Loucy (cell line): ENCODE data around the gene TF.

Source experiments
- H2AFZ ChIP-seq: fragments of 200-600 bp; sonication (generic); 2 replicates; pipeline ENCODE4 v1.6.0; 2016; ENCODE audit warnings: antibody characterized with exemption, mild to moderate bottlenecking, low read length, moderate library complexity
- H3F3A ChIP-seq: fragments of 200-600 bp; 2 replicates; pipeline ENCODE4 v1.6.0; 2016; ENCODE audit warnings: antibody characterized with exemption, low read depth, mild to moderate bottlenecking
- H3K27me3 ChIP-seq: fragments of 200-600 bp; sonication (generic); 2 replicates; pipeline ENCODE4 v1.6.1; 2014; ENCODE audit warnings: low read length, mild to moderate bottlenecking; ENCODE audit not compliant: insufficient read depth, poor library complexity, severe bottlenecking
- H3K36me3 ChIP-seq: fragments of 200-600 bp; sonication (generic); 2 replicates; pipeline ENCODE4 v1.6.1; 2016; ENCODE audit warnings: low read length; ENCODE audit not compliant: insufficient read depth
- H3K4me1 ChIP-seq: fragments of 200-600 bp; sonication (generic); 2 replicates; pipeline ENCODE4 v1.5.1; 2014; ENCODE audit warnings: low read length, mild to moderate bottlenecking; ENCODE audit not compliant: insufficient read depth, poor library complexity, severe bottlenecking
- H3K4me2 ChIP-seq: fragments of 200-600 bp; sonication (generic); 2 replicates; pipeline ENCODE4 v1.6.0; 2014; ENCODE audit warnings: antibody characterized with exemption, low read length, low read depth, mild to moderate bottlenecking; ENCODE audit not compliant: poor library complexity, severe bottlenecking
- H3K4me3 ChIP-seq: fragments of 200-600 bp; sonication (generic); 2 replicates; pipeline ENCODE4 v1.5.1; 2014; ENCODE audit warnings: low read length, mild to moderate bottlenecking, mixed read lengths; ENCODE audit not compliant: poor library complexity, severe bottlenecking
- H3K79me2 ChIP-seq: fragments of 200-600 bp; sonication (generic); 2 replicates; pipeline ENCODE4 v1.6.1; 2014; ENCODE audit warnings: low read length; ENCODE audit not compliant: insufficient read depth
- H3K9ac ChIP-seq: fragments of 200-600 bp; sonication (generic); 2 replicates; pipeline ENCODE4 v1.6.0; 2014; ENCODE audit warnings: mild to moderate bottlenecking, low read depth, low read length, moderate library complexity; ENCODE audit not compliant: poor library complexity, severe bottlenecking
- H3K9me2 ChIP-seq: fragments of 200-600 bp; sonication (generic); replicated peaks from 2 replicates; pipeline ENCODE4 v1.6.1; 2016; ENCODE audit warnings: low read depth, low read length, mixed read lengths
- H3K9me3 ChIP-seq: fragments of 200-600 bp; sonication (generic); 2 replicates; pipeline ENCODE4 v1.6.1; 2014; ENCODE audit warnings: mild to moderate bottlenecking, antibody characterized with exemption, low read length, low read depth; ENCODE audit not compliant: insufficient read depth
- H4K20me1 ChIP-seq: fragments of 200-600 bp; sonication (generic); 2 replicates; pipeline ENCODE4 v1.6.0; 2014; ENCODE audit warnings: antibody characterized with exemption, low read length, mild to moderate bottlenecking; ENCODE audit not compliant: insufficient read depth, poor library complexity, severe bottlenecking
- EZH2phosphoT487 ChIP-seq: fragments of 200-600 bp; IDR thresholded peaks from 2 replicates; pipeline ENCODE4 v1.6.1; 2018; ENCODE audit warnings: antibody characterized with exemption, mild to moderate bottlenecking, moderate library complexity, borderline replicate concordance
- TF ChIP-seq, protein P1 (sequence below): fragments of 200-600 bp; sonication (generic); conservative IDR thresholded peaks from 2 replicates; pipeline ENCODE4 v1.5.1; 2014; ENCODE audit warnings: mild to moderate bottlenecking, antibody characterized with exemption, low read length

The TF gene

DNA sequence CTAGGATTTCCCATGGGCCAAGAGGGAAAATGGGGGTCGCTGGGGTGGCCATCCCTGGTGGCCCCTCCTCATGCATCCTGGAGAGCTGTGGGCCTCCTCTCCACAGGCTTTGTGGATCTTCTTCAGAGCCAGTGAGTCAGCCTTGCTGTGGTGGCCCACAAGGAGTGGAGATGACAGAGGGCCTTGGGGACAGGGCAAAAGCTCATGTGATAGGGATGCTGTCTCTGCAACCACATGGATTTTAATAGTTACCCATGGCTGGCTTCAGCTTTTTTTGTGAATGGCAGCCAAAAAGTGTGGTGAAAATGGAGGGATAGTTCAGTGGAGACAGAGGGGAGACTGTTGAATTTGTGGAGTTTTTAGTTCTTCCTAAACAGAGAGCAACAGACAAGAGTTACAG is 1.2 kb downstream of the TF start:
- Histone ChIP-seq H3F3A (no peaks in the 10 kb centered on the region), H3K9me3 (no peaks in the 10 kb centered on the region), H3K36me3 (no peaks in the 10 kb centered on the region), H2AFZ (no peak overlapping the region), H3K9ac (no peak overlapping the region), H3K27me3 (no peaks in the 10 kb centered on the region), H3K4me1 (no peaks in the 10 kb centered on the region), H3K4me3 (no peak overlapping the region), H4K20me1 (no peaks in the 10 kb centered on the region), H3K79me2 (no peaks in the 10 kb centered on the region), H3K4me2 (no peak overlapping the region), H3K9me2 (no peaks in the 10 kb centered on the region)
- no peak for TF ChIP-seq EZH2phosphoT487
- TF ChIP-seq, protein P1, sequence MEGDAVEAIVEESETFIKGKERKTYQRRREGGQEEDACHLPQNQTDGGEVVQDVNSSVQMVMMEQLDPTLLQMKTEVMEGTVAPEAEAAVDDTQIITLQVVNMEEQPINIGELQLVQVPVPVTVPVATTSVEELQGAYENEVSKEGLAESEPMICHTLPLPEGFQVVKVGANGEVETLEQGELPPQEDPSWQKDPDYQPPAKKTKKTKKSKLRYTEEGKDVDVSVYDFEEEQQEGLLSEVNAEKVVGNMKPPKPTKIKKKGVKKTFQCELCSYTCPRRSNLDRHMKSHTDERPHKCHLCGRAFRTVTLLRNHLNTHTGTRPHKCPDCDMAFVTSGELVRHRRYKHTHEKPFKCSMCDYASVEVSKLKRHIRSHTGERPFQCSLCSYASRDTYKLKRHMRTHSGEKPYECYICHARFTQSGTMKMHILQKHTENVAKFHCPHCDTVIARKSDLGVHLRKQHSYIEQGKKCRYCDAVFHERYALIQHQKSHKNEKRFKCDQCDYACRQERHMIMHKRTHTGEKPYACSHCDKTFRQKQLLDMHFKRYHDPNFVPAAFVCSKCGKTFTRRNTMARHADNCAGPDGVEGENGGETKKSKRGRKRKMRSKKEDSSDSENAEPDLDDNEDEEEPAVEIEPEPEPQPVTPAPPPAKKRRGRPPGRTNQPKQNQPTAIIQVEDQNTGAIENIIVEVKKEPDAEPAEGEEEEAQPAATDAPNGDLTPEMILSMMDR: no peak

DNA sequence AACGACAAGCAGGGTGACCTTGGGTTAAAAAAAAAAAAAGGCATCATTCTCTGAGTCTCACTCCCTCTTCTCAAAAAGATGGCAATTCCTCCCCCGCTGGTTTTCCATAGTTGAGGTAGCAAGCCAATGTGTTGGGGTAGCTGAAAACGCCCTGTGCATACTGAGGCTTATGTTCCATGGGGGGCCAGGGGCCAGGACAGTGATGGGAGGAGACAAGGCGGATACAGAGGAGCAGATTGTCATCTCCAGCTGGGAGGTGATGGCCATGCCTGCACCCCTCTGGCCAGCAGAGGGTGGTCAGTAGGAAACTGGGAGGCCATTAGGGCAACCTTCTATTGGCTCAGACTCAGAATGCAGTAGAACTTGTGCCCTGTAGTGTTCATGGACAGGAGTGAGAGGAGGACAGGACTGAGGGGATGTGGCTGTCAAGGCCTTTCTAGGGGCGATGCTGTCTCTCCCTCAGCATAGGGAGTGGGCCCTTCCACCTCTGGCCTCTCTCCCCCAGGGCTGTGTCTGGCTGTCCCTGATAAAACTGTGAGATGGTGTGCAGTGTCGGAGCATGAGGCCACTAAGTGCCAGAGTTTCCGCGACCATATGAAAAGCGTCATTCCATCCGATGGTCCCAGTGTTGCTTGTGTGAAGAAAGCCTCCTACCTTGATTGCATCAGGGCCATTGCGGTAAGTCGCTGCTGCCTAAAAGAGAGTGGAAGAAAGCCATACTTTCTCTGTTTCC is 1.9 kb downstream of the TF start:
- Histone ChIP-seq H4K20me1 (no peaks in the 10 kb centered on the region), H3K9ac (no peak overlapping the region), H3K4me2 (no peak overlapping the region), H3K9me2 (no peaks in the 10 kb centered on the region), H3K4me1 (no peaks in the 10 kb centered on the region), H3K79me2 (no peaks in the 10 kb centered on the region), H3K27me3 (no peaks in the 10 kb centered on the region), H3K4me3 (no peak overlapping the region), H2AFZ (no peak overlapping the region), H3K9me3 (no peaks in the 10 kb centered on the region), H3F3A (no peaks in the 10 kb centered on the region), H3K36me3 (no peaks in the 10 kb centered on the region)
- TF ChIP-seq EZH2phosphoT487: no peak
- TF ChIP-seq, protein P1: no peak

DNA sequence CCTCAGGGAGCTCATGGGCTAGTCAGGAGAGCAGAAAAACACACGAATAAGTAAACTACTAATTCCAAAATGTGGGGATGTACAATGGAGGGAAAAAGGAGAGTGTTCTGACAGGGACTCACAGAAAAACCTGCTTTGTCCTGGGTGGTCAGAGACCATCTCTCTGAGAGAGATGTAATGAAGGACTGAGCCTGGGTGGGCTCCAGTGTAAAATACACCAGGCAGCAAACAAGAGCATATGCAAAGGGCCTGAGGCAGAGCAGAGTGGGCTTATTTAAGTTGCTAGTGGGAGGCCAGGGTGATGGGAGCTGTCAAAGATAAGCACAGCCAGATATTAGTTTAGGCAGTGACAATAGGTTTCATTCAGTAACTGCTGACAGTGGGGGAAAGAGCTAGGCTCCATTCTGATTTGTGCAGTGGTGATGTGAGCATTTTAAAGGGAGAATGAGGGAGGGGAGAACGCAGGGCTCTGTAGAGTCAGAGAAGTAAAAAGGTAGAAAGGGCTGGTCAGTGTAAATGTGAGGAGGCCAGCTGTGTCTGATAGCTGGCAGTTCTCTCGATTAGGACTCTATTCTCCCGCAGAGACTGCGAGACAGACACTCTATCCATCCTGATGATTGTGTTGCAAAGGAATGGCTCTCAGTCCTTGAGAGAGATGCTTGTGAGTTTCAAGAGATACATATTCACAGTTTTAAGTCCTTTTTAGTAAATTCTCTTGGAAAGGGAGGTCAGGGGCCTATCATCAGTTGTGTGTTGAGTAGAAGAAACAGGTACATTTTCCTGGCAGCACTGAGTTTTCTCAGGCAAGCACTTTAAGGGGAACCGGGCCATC is 3.5 kb downstream of the TF start:
- Histone ChIP-seq H3K9me2 (no peaks in the 10 kb centered on the region), H3K27me3 (no peaks in the 10 kb centered on the region), H3K9ac (no peak overlapping the region), H3K36me3 (no peaks in the 10 kb centered on the region), H3K79me2 (no peaks in the 10 kb centered on the region), H3F3A (no peaks in the 10 kb centered on the region), H4K20me1 (no peaks in the 10 kb centered on the region), H2AFZ (no peak overlapping the region), H3K4me1 (no peaks in the 10 kb centered on the region), H3K4me2 (no peak overlapping the region), H3K4me3 (no peak overlapping the region), H3K9me3 (no peaks in the 10 kb centered on the region)
- TF ChIP-seq EZH2phosphoT487: no peak
- TF ChIP-seq, protein P1: no peak
